Upper lobe of left lung (tissue), 4 donors: ENCODE data around the gene HAND2.

Experiments used
- EP300 ChIP-seq, 4 donors: sonication (generic); formaldehyde crosslinking; IDR thresholded peaks; one replicate each; pipeline ENCODE4 v1.5.1; 2017; ENCODE audit warnings: antibody characterized with exemption in 4 of 4, control low read depth in 2 of 4
- POLR2A ChIP-seq, 4 donors: fragments of 450-650 bp; IDR thresholded peaks; one replicate each; pipeline ENCODE4 v1.5.1; 2016 to 2017; ENCODE audit warnings: antibody characterized with exemption in 4 of 4, mild to moderate bottlenecking in 2 of 4
- POLR2AphosphoS5 ChIP-seq, 2 donors: sonication (generic); formaldehyde crosslinking; IDR thresholded peaks; one replicate each; pipeline ENCODE4 v1.5.1; 2017; ENCODE audit warnings: antibody characterized with exemption in 2 of 2
- TF ChIP-seq, protein P1 (sequence below), 6 experiments: fragments of 450-650 bp in 4 of 6; fragments of 200-600 bp in 2 of 6; sonication (generic) in 2 of 6; IDR thresholded peaks; one replicate each; pipeline ENCODE4 v1.5.1; 2016 to 2019; ENCODE audit warnings: antibody characterized with exemption in 6 of 6

DNA sequence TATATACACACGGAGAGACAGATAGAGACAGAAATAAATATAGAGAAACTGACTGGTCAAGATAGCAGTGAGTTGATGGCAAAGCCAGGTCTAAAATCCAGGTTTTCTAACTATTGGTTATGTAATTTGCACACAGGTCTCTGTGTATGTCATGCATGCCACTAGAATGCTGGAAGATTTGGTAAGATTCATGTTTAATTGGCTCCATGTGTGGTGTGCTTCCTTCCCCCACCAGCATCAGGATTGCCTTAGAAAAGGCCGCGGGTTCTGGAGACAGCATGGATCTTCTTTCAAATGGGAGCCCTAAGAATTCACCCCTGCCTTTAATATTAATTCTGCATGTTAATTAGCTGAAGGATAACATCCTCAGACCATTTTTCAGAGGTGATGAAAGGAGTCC, 31.3 kb downstream of the HAND2 start:
- TF ChIP-seq, protein P1, sequence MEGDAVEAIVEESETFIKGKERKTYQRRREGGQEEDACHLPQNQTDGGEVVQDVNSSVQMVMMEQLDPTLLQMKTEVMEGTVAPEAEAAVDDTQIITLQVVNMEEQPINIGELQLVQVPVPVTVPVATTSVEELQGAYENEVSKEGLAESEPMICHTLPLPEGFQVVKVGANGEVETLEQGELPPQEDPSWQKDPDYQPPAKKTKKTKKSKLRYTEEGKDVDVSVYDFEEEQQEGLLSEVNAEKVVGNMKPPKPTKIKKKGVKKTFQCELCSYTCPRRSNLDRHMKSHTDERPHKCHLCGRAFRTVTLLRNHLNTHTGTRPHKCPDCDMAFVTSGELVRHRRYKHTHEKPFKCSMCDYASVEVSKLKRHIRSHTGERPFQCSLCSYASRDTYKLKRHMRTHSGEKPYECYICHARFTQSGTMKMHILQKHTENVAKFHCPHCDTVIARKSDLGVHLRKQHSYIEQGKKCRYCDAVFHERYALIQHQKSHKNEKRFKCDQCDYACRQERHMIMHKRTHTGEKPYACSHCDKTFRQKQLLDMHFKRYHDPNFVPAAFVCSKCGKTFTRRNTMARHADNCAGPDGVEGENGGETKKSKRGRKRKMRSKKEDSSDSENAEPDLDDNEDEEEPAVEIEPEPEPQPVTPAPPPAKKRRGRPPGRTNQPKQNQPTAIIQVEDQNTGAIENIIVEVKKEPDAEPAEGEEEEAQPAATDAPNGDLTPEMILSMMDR (IDR thresholded peaks at IDR 0.05): no peak
- TF ChIP-seq POLR2AphosphoS5 (IDR thresholded peaks at IDR 0.05): no peak
- no peak for TF ChIP-seq POLR2A (IDR thresholded peaks at IDR 0.05)
- TF ChIP-seq EP300 (IDR thresholded peaks at IDR 0.05): no peak
